ENCODE data around the gene CXXC1. TPM values are rescaled to one million over a fixed set of nuclear protein-coding genes. Genes with fewer than 3 reads are reported as not detected.

CXXC1 gene
- total RNA-seq, 2 experiments from 2014 or later: 87.0 to 88.0 TPM

DNA sequence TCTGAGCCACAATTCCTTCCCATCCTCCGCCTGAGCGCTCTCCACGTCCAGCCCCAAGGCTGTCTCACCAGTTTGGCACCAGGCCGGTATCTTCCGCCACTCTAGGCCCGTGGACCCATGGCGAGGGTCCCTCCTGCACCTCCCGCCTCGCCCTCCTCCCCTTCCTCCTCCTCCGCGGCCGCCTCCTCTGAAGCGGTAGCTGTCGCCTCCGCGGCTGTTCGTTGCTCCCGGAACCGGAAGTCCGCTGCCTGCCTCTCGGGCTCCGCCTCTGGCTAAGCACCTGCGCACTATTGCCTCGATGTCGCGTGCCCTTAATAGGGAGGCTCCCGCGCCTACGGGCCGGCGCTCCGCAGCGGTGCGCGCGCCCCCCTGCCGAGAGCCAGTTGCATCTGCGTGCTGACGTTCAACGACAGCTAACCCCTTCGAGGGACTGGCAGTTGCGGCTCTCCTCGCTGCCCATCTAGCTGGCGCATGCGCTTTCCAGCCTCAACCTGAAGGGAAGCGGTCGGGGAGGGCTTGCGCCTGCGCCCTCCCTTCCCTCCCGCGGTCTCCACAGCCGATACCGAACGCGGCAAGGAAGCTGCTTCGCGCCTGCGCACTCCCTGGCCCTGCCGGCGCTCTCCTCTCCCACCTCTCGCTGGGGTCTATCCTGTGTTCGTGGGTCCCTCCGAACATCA is 6.1 kb downstream of the CXXC1 start, which contains the start of gene MBD1:
MBD1 (minus strand) TSS at position 229 of the 677 bp plus-strand sequence. CDS start 1,531 bp downstream, outside the sequence.
- TF ChIP-seq, protein P1, sequence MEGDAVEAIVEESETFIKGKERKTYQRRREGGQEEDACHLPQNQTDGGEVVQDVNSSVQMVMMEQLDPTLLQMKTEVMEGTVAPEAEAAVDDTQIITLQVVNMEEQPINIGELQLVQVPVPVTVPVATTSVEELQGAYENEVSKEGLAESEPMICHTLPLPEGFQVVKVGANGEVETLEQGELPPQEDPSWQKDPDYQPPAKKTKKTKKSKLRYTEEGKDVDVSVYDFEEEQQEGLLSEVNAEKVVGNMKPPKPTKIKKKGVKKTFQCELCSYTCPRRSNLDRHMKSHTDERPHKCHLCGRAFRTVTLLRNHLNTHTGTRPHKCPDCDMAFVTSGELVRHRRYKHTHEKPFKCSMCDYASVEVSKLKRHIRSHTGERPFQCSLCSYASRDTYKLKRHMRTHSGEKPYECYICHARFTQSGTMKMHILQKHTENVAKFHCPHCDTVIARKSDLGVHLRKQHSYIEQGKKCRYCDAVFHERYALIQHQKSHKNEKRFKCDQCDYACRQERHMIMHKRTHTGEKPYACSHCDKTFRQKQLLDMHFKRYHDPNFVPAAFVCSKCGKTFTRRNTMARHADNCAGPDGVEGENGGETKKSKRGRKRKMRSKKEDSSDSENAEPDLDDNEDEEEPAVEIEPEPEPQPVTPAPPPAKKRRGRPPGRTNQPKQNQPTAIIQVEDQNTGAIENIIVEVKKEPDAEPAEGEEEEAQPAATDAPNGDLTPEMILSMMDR (IDR thresholded peaks at IDR 0.05): no peak
- CTCF ChIA-PET: interaction anchor here (1.2 to 2.4 kb wide), 5 partner anchors 13 to 76 kb away, joined by 3 to 17 read pairs (median 3); partner anchors contain the start of gene CFAP53
- Mint-ChIP-seq H3K4me1 (ENCODE audit: low read depth) (peaks cover 47% of the 10 kb centered on the region), H3K27ac (peak within 1 kb of the TSS; percentile 96), H3K27me3 (no peaks in the 10 kb centered on the region), H3K4me3 (peak within 1 kb of the TSS; percentile 91), H3K9me3 (no peaks in the 10 kb centered on the region), H3K36me3 (ENCODE audit: low read depth) (peaks cover 59% of the 10 kb centered on the region)
- ATAC-seq (peak; percentile 92), DNase-seq (peak; percentile 97)
- POLR2A ChIA-PET: interaction anchor here (0.8 to 3.4 kb wide), 5 partner anchors 11 to 794 kb away, joined by 3 to 32 read pairs (median 4); partner anchors contain the start of genes C18orf32, CFAP53 and ME2
- intact Hi-C loops (cut with micrococcal nuclease): no loop called here

DNA sequence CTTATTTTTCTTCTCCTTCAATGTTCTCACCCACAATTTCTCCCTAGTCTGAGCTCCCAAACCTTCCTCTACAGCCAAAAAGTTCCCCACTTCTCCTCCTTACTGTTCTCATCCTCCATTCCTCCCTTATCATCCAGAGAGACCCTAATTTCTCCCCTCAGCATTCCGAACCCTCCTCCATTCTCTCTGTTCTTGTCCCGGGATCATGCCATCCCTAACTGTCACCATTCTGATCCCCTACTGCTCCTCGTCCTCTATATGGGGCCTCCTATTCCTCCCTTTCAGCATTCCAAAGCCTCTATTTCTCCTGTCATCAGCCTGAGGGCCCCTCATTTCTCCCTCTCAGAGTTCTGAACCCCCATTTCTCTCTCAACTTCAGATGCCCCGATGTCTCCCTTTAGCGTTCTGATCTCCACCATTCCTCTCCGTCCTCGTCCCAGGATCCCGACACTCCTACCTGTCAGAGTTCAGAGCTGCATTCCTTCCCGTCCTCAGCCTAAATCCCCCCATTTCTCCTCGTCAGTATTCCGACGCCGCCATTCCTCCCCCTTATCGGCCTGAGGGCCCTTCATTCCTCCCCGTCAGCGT is 6.7 kb downstream of the CXXC1 start:
- Mint-ChIP-seq H3K4me1 (ENCODE audit: low read depth) (peaks cover 42% of the 10 kb centered on the region), H3K27ac (peak overlapping the region; percentile 96), H3K27me3 (no peaks in the 10 kb centered on the region), H3K4me3 (peak overlapping the region; percentile 91), H3K36me3 (ENCODE audit: low read depth) (peaks cover 60% of the 10 kb centered on the region), H3K9me3 (no peaks in the 10 kb centered on the region)
- intact Hi-C loops (cut with micrococcal nuclease): no loop called here
- CTCF ChIA-PET: interaction anchor here (1.2 to 2.4 kb wide), 4 partner anchors 12 to 76 kb away, joined by 3 to 17 read pairs (median 8); partner anchors contain the start of gene CFAP53
- no peak for ATAC-seq
- no peak for DNase-seq
- POLR2A ChIA-PET: interaction anchor here (0.8 to 3.4 kb wide), 3 partner anchors 11 to 794 kb away, joined by 4 to 32 read pairs (median 5); partner anchors contain the start of genes C18orf32 and CFAP53
- TF ChIP-seq, protein P1 (IDR thresholded peaks at IDR 0.05): no peak

DNA sequence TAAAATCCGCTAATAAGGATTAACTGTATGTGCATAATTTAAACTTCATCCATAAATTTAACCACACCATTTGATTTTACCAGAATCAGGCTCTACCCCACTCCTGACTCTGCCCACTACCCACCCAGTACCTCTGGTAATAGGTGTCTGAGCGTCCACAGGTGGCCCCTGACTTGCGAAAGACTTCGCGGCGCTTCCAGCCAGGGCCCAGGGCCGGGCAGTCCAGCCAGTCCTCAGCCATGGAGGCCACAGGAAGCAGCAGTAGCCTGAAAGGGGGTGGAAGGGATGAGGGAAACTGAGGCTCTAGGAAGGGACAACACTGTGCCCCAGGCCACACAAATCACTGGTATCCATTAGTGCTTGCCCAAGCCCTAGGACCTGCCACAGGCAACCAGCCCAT is 7.7 kb downstream of the CXXC1 start:
- Mint-ChIP-seq H3K36me3 (ENCODE audit: low read depth) (peaks cover 59% of the 10 kb centered on the region), H3K27ac (peak overlapping the region; percentile 96), H3K4me3 (peak overlapping the region; percentile 91), H3K4me1 (ENCODE audit: low read depth) (peaks cover 39% of the 10 kb centered on the region), H3K27me3 (no peaks in the 10 kb centered on the region), H3K9me3 (no peaks in the 10 kb centered on the region)
- TF ChIP-seq, protein P1 (IDR thresholded peaks at IDR 0.05): no peak
- ChIA-PET CTCF (interaction anchor here (1.8 to 2.3 kb wide), 2 partner anchors 11 to 13 kb away, joined by 3 to 10 read pairs; partner anchors contain the start of gene CFAP53), POLR2A (interaction anchor here (0.8 kb wide), 1 partner anchor 11 kb away, joined by 3 read pairs; no protein-coding TSS in a partner anchor)
- DNase-seq (no peak), ATAC-seq (no peak)
- intact Hi-C loops (cut with micrococcal nuclease): no loop called here

DNA sequence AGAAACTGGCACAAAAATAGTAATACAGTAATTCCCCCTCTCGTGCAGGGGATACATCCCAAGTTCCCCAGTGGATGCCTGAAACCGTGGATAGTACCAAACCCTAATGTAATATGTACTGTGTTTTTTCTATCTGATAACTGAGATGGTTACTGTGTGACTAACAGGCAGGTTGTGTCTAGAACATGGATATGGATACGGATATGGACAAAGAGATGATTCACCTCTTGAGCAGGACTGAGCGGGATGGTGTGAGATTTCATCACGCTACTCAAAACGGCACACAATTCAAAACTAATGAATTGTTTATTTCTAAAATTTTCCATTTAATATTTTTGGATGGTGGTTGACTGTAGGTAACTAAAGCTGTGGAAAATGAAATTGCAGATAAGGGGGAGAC is 9.6 kb downstream of the CXXC1 start:
- Mint-ChIP-seq H3K36me3 (ENCODE audit: low read depth) (peaks cover 54% of the 10 kb centered on the region), H3K27ac (no peak overlapping the region), H3K4me3 (no peak overlapping the region), H3K4me1 (ENCODE audit: low read depth) (peaks cover 27% of the 10 kb centered on the region), H3K27me3 (no peaks in the 10 kb centered on the region), H3K9me3 (no peaks in the 10 kb centered on the region)
- no peak for ATAC-seq
- DNase-seq: no peak
- intact Hi-C loops (cut with micrococcal nuclease): no loop called here
- ChIA-PET POLR2A (no interaction called here), CTCF (interaction anchor here (1.8 to 2.3 kb wide), 2 partner anchors 9 to 11 kb away, joined by 3 to 10 read pairs; partner anchors contain the start of gene CFAP53)
- TF ChIP-seq, protein P1 (IDR thresholded peaks at IDR 0.05): no peak
